Osteocyte (in vitro differentiated cells): ENCODE results near the gene RFX2. TPM values are rescaled to one million over a fixed set of nuclear protein-coding genes. Genes with fewer than 3 reads are reported as not detected.

Source experiments
- DNase-seq: peaks from one replicate; pipeline ENCODE4 v3.0.0; 2021; ENCODE audit warnings: mixed read lengths; ENCODE audit not compliant: unreplicated experiment; ENCODE audit errors: extremely low spot score
- H3K27ac Mint-ChIP-seq: one replicate; pipeline ENCODE4 v1.8.0; 2021; ENCODE audit warnings: mild to moderate bottlenecking, mixed read lengths; ENCODE audit not compliant: unreplicated experiment
- H3K27me3 Mint-ChIP-seq: one replicate; pipeline ENCODE4 v1.8.0; 2021; ENCODE audit warnings: mixed read lengths; ENCODE audit not compliant: unreplicated experiment
- H3K36me3 Mint-ChIP-seq: one replicate; pipeline ENCODE4 v1.8.0; 2021; ENCODE audit warnings: mixed read lengths; ENCODE audit not compliant: unreplicated experiment
- H3K4me1 Mint-ChIP-seq: one replicate; pipeline ENCODE4 v1.8.0; 2021; ENCODE audit warnings: mixed read lengths; ENCODE audit not compliant: unreplicated experiment
- H3K4me3 Mint-ChIP-seq: one replicate; pipeline ENCODE4 v1.8.0; 2021; ENCODE audit warnings: mild to moderate bottlenecking, moderate library complexity, mixed read lengths; ENCODE audit not compliant: unreplicated experiment
- H3K9me3 Mint-ChIP-seq: one replicate; pipeline ENCODE4 v1.8.0; 2021; ENCODE audit warnings: mixed read lengths; ENCODE audit not compliant: unreplicated experiment
- CTCF ChIP-seq: fragments of 200-600 bp; sonication (generic); IDR thresholded peaks from 2 replicates; pipeline ENCODE4 v1.5.0; 2021; ENCODE audit warnings: antibody characterized with exemption, mild to moderate bottlenecking, moderate library complexity
- total RNA-seq: library from RNA; stranded (reverse); gene quantifications from 2 replicates; pipeline ENCODE4 v1.2.1, GENCODE V29; 2021

RFX2 gene
- total RNA-seq, 1 donor from 2014 or later: 5.3 TPM

GRCh38 chr19:6100284-6100915 is 9.9 kb downstream of the RFX2 start:
- Mint-ChIP-seq H3K9me3 (no peaks in the 10 kb centered on the region), H3K27ac (no peak overlapping the region), H3K4me1 (peaks cover 49% of the 10 kb centered on the region), H3K4me3 (no peak overlapping the region), H3K36me3 (no peaks in the 10 kb centered on the region), H3K27me3 (no peaks in the 10 kb centered on the region)
- no peak for DNase-seq
- no peak for TF ChIP-seq CTCF

GRCh38 chr19:6099599-6099998 is 10.7 kb downstream of the RFX2 start:
- H3K36me3 Mint-ChIP-seq: no peaks in the 10 kb centered on the region
- TF ChIP-seq CTCF: no peak
- no peaks in the 10 kb centered on the region for H3K9me3 Mint-ChIP-seq
- no peak overlapping the region for H3K27ac Mint-ChIP-seq
- DNase-seq: no peak
- H3K27me3 Mint-ChIP-seq: no peaks in the 10 kb centered on the region
- H3K4me1 Mint-ChIP-seq: peaks cover 42% of the 10 kb centered on the region
- no peak overlapping the region for H3K4me3 Mint-ChIP-seq

GRCh38 chr19:6099033-6099432 is 11.3 kb downstream of the RFX2 start:
- no peaks in the 10 kb centered on the region for H3K9me3 Mint-ChIP-seq
- H3K4me3 Mint-ChIP-seq: no peak overlapping the region
- H3K4me1 Mint-ChIP-seq: peaks cover 40% of the 10 kb centered on the region
- no peak for DNase-seq
- H3K27ac Mint-ChIP-seq: no peak overlapping the region
- no peak for TF ChIP-seq CTCF
- H3K36me3 Mint-ChIP-seq: no peaks in the 10 kb centered on the region
- H3K27me3 Mint-ChIP-seq: no peaks in the 10 kb centered on the region

GRCh38 chr19:6098574-6098973 is 11.7 kb downstream of the RFX2 start:
- no peaks in the 10 kb centered on the region for H3K9me3 Mint-ChIP-seq
- no peaks in the 10 kb centered on the region for H3K27me3 Mint-ChIP-seq
- no peaks in the 10 kb centered on the region for H3K36me3 Mint-ChIP-seq
- no peak for DNase-seq
- H3K4me1 Mint-ChIP-seq: peaks cover 35% of the 10 kb centered on the region
- TF ChIP-seq CTCF: no peak
- H3K4me3 Mint-ChIP-seq: no peak overlapping the region
- no peak overlapping the region for H3K27ac Mint-ChIP-seq

GRCh38 chr19:6097911-6098310 is 12.4 kb downstream of the RFX2 start:
- Mint-ChIP-seq H3K4me1 (peaks cover 28% of the 10 kb centered on the region), H3K4me3 (no peak overlapping the region), H3K27ac (no peak overlapping the region), H3K36me3 (no peaks in the 10 kb centered on the region), H3K9me3 (no peaks in the 10 kb centered on the region), H3K27me3 (no peaks in the 10 kb centered on the region)
- no peak for DNase-seq
- TF ChIP-seq CTCF: no peak
